Measurements from ENCODE around the gene CRB2.

CRB2 gene

DNA sequence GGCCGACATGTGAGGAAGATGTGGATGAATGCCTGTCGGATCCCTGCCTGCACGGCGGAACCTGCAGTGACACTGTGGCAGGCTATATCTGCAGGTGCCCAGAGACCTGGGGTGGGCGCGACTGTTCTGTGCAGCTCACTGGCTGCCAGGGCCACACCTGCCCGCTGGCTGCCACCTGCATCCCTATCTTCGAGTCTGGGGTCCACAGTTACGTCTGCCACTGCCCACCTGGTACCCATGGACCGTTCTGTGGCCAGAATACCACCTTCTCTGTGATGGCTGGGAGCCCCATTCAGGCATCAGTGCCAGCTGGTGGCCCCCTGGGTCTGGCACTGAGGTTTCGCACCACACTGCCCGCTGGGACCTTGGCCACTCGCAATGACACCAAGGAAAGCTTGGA lies 14.1 kb downstream of the CRB2 start:
- no peak for TF ChIP-seq CTCF (conservative IDR thresholded peaks at IDR 0.05; ENCODE audit: low read depth, low read length)
- no peak overlapping the region for H3K4me3 ChIP-seq (ENCODE audit: low read length)
- no peak for DNase-seq (ENCODE audit: low read depth)

DNA sequence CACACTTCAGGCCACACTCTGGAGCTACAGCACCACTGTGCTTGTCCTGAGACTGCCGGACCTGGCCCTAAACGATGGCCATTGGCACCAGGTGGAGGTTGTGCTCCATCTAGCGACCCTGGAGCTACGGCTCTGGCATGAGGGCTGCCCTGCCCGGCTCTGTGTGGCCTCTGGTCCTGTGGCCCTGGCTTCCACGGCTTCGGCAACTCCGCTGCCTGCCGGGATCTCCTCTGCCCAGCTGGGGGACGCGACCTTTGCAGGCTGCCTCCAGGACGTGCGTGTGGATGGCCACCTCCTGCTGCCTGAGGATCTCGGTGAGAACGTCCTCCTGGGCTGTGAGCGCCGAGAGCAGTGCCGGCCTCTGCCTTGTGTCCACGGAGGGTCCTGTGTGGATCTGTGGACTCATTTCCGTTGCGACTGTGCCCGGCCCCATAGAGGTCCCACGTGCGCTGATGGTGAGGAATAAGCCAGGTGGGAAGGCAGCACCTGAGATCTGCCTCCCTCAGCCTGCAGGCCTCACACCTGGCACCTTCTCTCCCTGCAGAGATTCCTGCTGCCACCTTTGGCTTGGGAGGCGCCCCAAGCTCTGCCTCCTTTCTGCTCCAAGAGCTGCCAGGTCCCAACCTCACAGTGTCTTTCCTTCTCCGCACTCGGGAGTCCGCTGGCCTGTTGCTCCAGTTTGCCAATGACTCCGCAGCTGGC lies 14.7 kb downstream of the CRB2 start:
- DNase-seq (ENCODE audit: low read depth): no peak
- H3K4me3 ChIP-seq (ENCODE audit: low read length): no peak overlapping the region
- no peak for TF ChIP-seq CTCF (conservative IDR thresholded peaks at IDR 0.05; ENCODE audit: low read depth, low read length)

- no peak overlapping the region for H3K4me3 ChIP-seq (ENCODE audit: low read length)
- no peak for DNase-seq (ENCODE audit: low read depth)
- TF ChIP-seq CTCF (conservative IDR thresholded peaks at IDR 0.05; ENCODE audit: low read depth, low read length): no peak
Measured at GRCh38 chr9:123371228-123371584, 15.2 kb downstream of the CRB2 start.

GRCh38 chr9:123371805-123372590 lies 16.0 kb downstream of the CRB2 start:
- no peak for DNase-seq (ENCODE audit: low read depth)
- no peak for TF ChIP-seq CTCF (conservative IDR thresholded peaks at IDR 0.05; ENCODE audit: low read depth, low read length)
- H3K4me3 ChIP-seq (ENCODE audit: low read length): no peak overlapping the region

DNA sequence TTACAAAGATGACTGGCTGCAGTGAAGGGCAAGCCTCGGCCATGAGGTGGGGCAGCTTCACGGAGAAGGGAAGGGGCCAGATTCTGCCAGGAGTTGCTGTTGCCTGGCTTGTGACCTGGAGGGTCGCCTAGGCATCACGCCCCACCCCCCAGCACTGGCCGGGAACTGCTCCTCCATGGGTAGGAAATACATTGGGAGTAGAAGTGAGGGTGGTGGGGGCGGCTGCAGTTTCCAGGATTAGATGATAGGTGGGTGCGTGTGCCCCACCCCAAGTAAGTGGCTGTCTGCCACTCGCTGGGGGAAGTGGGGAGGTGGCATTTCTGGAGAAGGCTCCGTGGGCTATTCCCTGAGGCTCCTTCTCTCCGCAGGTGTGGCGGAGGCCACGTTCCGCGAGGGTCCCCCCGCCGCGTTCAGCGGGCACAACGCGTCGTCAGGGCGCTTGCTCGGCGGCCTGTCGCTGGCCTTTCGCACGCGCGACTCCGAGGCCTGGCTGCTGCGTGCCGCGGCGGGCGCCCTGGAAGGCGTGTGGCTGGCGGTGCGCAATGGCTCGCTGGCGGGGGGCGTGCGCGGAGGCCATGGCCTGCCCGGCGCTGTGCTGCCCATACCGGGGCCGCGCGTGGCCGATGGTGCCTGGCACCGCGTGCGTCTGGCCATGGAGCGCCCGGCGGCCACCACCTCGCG lies 16.9 kb downstream of the CRB2 start:
- no peak for DNase-seq (ENCODE audit: low read depth)
- no peak for TF ChIP-seq CTCF (conservative IDR thresholded peaks at IDR 0.05; ENCODE audit: low read depth, low read length)
- no peak overlapping the region for H3K4me3 ChIP-seq (ENCODE audit: low read length)

- no peak for TF ChIP-seq CTCF (conservative IDR thresholded peaks at IDR 0.05; ENCODE audit: low read depth, low read length)
- no peak for DNase-seq (ENCODE audit: low read depth)
- H3K4me3 ChIP-seq (ENCODE audit: low read length): no peak overlapping the region
Measured at GRCh38 chr9:123373447-123373923, 17.5 kb downstream of the CRB2 start.

Measured in retinal pigment epithelial cell (primary cell).